HepG2 (cell line): ENCODE results near the gene PPRC1. TPM values are rescaled to one million over a fixed set of nuclear protein-coding genes. Genes with fewer than 3 reads are reported as not detected.

Experiments
- BCL6 ChIP-seq: IDR thresholded peaks from 2 replicates; pipeline ENCODE4 v1.6.1; 2016; ENCODE audit warnings: missing genetic modification reagents, missing compliant biosample characterization
- DMTF1 ChIP-seq: sonication (generic); formaldehyde crosslinking; IDR thresholded peaks from 2 replicates; pipeline ENCODE4 v1.4.0; 2020; ENCODE audit warnings: mild to moderate bottlenecking, missing genetic modification reagents
- GABPA ChIP-seq, 2 experiments: IDR thresholded peaks; 2 replicates each; pipeline ENCODE4 v1.6.1; 2011 to 2016; ENCODE audit warnings: low read depth in 2 of 2, low read length in 1 of 2, missing biosample characterization in 1 of 2, missing genetic modification characterization in 1 of 2
- HDAC1 ChIP-seq: sonication (generic); formaldehyde crosslinking; IDR thresholded peaks from 2 replicates; pipeline ENCODE4 v1.5.1; 2020; ENCODE audit warnings: mild to moderate bottlenecking, missing genetic modification reagents
- HNF4A ChIP-seq: sonication (generic); formaldehyde crosslinking; IDR thresholded peaks from 2 replicates; pipeline ENCODE4 v1.4.0; 2020; ENCODE audit warnings: missing genetic modification reagents
- KDM5B ChIP-seq: sonication (generic); formaldehyde crosslinking; IDR thresholded peaks from 2 replicates; pipeline ENCODE4 v1.4.0; 2020; ENCODE audit warnings: missing genetic modification reagents, mild to moderate bottlenecking, borderline replicate concordance
- MXD1 ChIP-seq: sonication (generic); formaldehyde crosslinking; IDR thresholded peaks from 2 replicates; pipeline ENCODE4 v1.4.0; 2020; ENCODE audit warnings: mild to moderate bottlenecking, missing genetic modification reagents
- MXI1 ChIP-seq: IDR thresholded peaks from 3 replicates; pipeline ENCODE4 v1.6.1; 2012; ENCODE audit warnings: low read depth, low read length, inconsistent platforms, borderline replicate concordance
- RFXANK ChIP-seq: IDR thresholded peaks from 2 replicates; pipeline ENCODE4 v1.6.1; 2016
- SRY ChIP-seq: sonication (generic); formaldehyde crosslinking; IDR thresholded peaks from 2 replicates; pipeline ENCODE4 v1.8.0; 2022; ENCODE audit warnings: mild to moderate bottlenecking, missing genetic modification reagents
- TBX2 ChIP-seq: sonication (generic); formaldehyde crosslinking; IDR thresholded peaks from 2 replicates; pipeline ENCODE4 v1.5.0; 2020; ENCODE audit warnings: missing genetic modification reagents, mild to moderate bottlenecking, borderline replicate concordance
- TCF7L2 ChIP-seq: IDR thresholded peaks from 2 replicates; pipeline ENCODE4 v1.6.1; 2011; ENCODE audit warnings: mild to moderate bottlenecking, low read depth, low read length, moderate library complexity
- YEATS4 ChIP-seq: sonication (generic); formaldehyde crosslinking; IDR thresholded peaks from 2 replicates; pipeline ENCODE4 v1.4.0; 2020; ENCODE audit warnings: missing genetic modification reagents, borderline replicate concordance
- ZBTB14 ChIP-seq: sonication (generic); formaldehyde crosslinking; IDR thresholded peaks from 2 replicates; pipeline ENCODE4 v1.4.0; 2020; ENCODE audit warnings: missing genetic modification reagents
- ZHX2 ChIP-seq, 2 experiments: sonication (generic) in 1 of 2; formaldehyde crosslinking in 1 of 2; IDR thresholded peaks; 2 replicates each; pipeline versions ENCODE4 v1.6.1 to v1.9.0; 2014 to 2022; ENCODE audit warnings: antibody characterized with exemption in 1 of 2, borderline replicate concordance in 1 of 2, inconsistent platforms in 1 of 2, low read depth in 1 of 2, missing genetic modification reagents in 1 of 2
- ZNF367 ChIP-seq: sonication (generic); formaldehyde crosslinking; IDR thresholded peaks from 2 replicates; pipeline ENCODE4 v1.4.0; 2020; ENCODE audit warnings: missing genetic modification reagents, borderline replicate concordance
- ZNF781 ChIP-seq: sonication (generic); formaldehyde crosslinking; IDR thresholded peaks from 2 replicates; pipeline ENCODE4 v1.5.1; 2020; ENCODE audit warnings: borderline replicate concordance, mild to moderate bottlenecking, missing genetic modification reagents; ENCODE audit errors: not compliant biosample characterization
- polyA plus RNA-seq, 8 experiments: library from polyadenylated mRNA; depleted of rRNA in 3 of 8; stranded (reverse) in 7 of 8; unstranded in 1 of 8; fragments of >200 nt; fragmentation: Illumina TruSeq in 4 of 8; extraction: Trizol in 4 of 8; gene quantifications; 2 replicates each; pipeline versions ENCODE4 v1.2.1 to v1.2.3, GENCODE V29; 2011 to 2016; ENCODE audit warnings: low read depth in 4 of 8, missing spikeins in 1 of 8, mixed read lengths in 1 of 8; ENCODE audit not compliant: insufficient read depth in 1 of 8
- total RNA-seq, 5 experiments: library from RNA; depleted of rRNA; stranded (reverse); fragments of >200 nt; fragmentation: Illumina TruSeq; extraction: Trizol; gene quantifications; 2 replicates each; pipeline ENCODE4 v1.2.3, GENCODE V29; 2016; ENCODE audit warnings: low read depth in 1 of 5

Gene PPRC1
- total and polyA plus RNA-seq, 2 of the 13 experiments (the other 11 are each of a cell fraction or from before 2014, with no cell fraction given) = 18.7 to 24.2 TPM

- TF ChIP-seq BCL6 (CRISPR knock-in tag) = 0 out of 2 replicates have a peak, but pooled peaks have one; percentile 27
- TF ChIP-seq RFXANK (CRISPR knock-in tag) = no peak
- TF ChIP-seq GABPA (IDR thresholded peaks at IDR 0.05; ENCODE audit: low read depth, low read length) = no peak
- peak; percentile 27; the same call in 1 of the 2 replicates for TF ChIP-seq GABPA (CRISPR knock-in tag; IDR thresholded peaks at IDR 0.05; ENCODE audit: low read depth)
- TF ChIP-seq HNF4A = peak; percentile 37
- TF ChIP-seq ZNF367 = peak; percentile 23; the same call in 1 of the 2 replicates
- 0 out of 2 replicates have a peak, but pooled peaks have one; percentile 34 for TF ChIP-seq ZHX2 (IDR thresholded peaks at IDR 0.05; ENCODE audit: low read depth)
- no peak for TF ChIP-seq ZHX2 (CRISPR knock-in tag; IDR thresholded peaks at IDR 0.05; ENCODE audit: borderline replicate concordance)
- peak; percentile 97 for TF ChIP-seq MXI1
- no peak for TF ChIP-seq TCF7L2
- TF ChIP-seq TBX2 (CRISPR knock-in tag) = 0 out of 2 replicates have a peak, but pooled peaks have one; percentile 18
- peak; percentile 89 for TF ChIP-seq MXD1 (CRISPR knock-in tag)
- peak; percentile 56 for TF ChIP-seq ZNF781 (CRISPR knock-in tag)
- TF ChIP-seq DMTF1 (CRISPR knock-in tag) = 0 out of 2 replicates have a peak, but pooled peaks have one; percentile 36
- peak; percentile 92 for TF ChIP-seq YEATS4
- TF ChIP-seq HDAC1 (CRISPR knock-in tag) = peak; percentile 67; the same call in 1 of the 2 replicates
- peak; percentile 63; the same call in 1 of the 2 replicates for TF ChIP-seq KDM5B (CRISPR knock-in tag)
- peak; percentile 19; the same call in 1 of the 2 replicates for TF ChIP-seq SRY (CRISPR knock-in tag)
- TF ChIP-seq ZBTB14 = no peak
Observed at GRCh38 chr10:102133373-102134195, 744 bp downstream of the PPRC1 start (continued).
